ENCODE data around the gene DICER1.

DNA sequence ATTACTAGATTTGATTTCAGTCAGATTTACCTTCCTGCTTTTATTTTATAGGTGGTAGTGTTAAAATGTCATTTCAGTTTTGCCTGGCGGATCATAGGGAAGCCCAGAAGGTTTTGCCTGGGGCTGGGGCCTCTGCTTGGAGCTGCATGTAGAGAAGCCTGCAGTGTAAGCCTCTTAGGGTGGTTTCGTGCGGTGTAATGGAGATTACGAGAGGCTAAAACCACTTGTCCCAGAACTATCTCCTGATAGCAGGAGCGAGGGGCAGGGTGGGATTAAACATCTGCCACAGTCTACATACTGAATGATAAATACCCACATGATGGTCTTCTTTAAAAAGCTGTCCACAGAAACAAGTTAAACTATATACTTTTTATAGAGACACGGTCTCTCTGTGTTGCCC, 35.0 kb upstream of the DICER1 start:
- TF ChIP-seq, protein P1, sequence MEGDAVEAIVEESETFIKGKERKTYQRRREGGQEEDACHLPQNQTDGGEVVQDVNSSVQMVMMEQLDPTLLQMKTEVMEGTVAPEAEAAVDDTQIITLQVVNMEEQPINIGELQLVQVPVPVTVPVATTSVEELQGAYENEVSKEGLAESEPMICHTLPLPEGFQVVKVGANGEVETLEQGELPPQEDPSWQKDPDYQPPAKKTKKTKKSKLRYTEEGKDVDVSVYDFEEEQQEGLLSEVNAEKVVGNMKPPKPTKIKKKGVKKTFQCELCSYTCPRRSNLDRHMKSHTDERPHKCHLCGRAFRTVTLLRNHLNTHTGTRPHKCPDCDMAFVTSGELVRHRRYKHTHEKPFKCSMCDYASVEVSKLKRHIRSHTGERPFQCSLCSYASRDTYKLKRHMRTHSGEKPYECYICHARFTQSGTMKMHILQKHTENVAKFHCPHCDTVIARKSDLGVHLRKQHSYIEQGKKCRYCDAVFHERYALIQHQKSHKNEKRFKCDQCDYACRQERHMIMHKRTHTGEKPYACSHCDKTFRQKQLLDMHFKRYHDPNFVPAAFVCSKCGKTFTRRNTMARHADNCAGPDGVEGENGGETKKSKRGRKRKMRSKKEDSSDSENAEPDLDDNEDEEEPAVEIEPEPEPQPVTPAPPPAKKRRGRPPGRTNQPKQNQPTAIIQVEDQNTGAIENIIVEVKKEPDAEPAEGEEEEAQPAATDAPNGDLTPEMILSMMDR (IDR thresholded peaks at IDR 0.05) = no peak
- TF ChIP-seq, protein P2, sequence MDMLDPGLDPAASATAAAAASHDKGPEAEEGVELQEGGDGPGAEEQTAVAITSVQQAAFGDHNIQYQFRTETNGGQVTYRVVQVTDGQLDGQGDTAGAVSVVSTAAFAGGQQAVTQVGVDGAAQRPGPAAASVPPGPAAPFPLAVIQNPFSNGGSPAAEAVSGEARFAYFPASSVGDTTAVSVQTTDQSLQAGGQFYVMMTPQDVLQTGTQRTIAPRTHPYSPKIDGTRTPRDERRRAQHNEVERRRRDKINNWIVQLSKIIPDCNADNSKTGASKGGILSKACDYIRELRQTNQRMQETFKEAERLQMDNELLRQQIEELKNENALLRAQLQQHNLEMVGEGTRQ (CRISPR knock-in tag; IDR thresholded peaks at IDR 0.05) = no peak
